ENCODE data around the gene MMADHC. TPM values are rescaled to one million over a fixed set of nuclear protein-coding genes. Genes with fewer than 3 reads are reported as not detected.

MMADHC gene
- total RNA-seq, 1 experiment from 2014 or later: 149 TPM

DNA sequence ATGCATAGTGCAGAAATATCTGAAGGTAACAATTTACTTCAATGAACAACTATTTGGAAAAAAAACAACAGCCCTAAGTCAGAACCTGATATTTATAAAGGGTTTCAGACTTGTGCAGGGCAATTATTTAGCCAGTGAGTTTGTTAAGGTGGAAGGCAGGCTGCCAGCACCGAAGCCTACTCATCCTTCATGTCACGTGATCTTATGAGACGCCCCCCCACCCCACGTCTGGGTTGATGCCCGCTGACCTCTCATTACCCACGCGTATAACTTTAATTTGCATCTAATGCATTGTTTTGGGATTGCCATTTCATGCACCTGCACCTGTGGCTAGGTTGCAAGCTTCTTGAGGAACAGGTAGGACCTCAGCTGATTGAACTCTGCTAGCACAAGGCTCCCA, 52.9 kb downstream of the MMADHC start:
- Histone ChIP-seq H2AFZ (ENCODE audit: low read length) (no peak overlapping the region), H3K4me2 (ENCODE audit: insufficient read depth, insufficient read length, low read length) (no peak overlapping the region), H2BK20ac (ENCODE audit: low read depth, low read length, poor library complexity, severe bottlenecking) (no peak overlapping the region), H3K4me1 (ENCODE audit: insufficient read depth, low read length) (no peaks in the 10 kb centered on the region), H3K23me2 (ENCODE audit: insufficient read length, low read depth, low read length, poor library complexity, severe bottlenecking) (no peaks in the 10 kb centered on the region), H3K27me3 (ENCODE audit: insufficient read depth, low read length) (no peaks in the 10 kb centered on the region), H2BK120ac (ENCODE audit: low read depth, low read length, poor library complexity, severe bottlenecking) (no peak overlapping the region), H2BK12ac (ENCODE audit: insufficient read length, low read depth, low read length) (no peak overlapping the region), H3K9me3 (ENCODE audit: control insufficient read depth, low read depth, low read length) (no peaks in the 10 kb centered on the region), H3K14ac (ENCODE audit: insufficient read depth, low read length) (no peak overlapping the region), H4K20me1 (ENCODE audit: control insufficient read depth, insufficient read depth, insufficient read length) (no peaks in the 10 kb centered on the region), H3K79me1 (ENCODE audit: insufficient read depth, low read depth, low read length, poor library complexity, severe bottlenecking) (no peaks in the 10 kb centered on the region), H3K56ac (ENCODE audit: insufficient read length, low read depth, low read length) (no peak overlapping the region), H3K4ac (ENCODE audit: low read depth, low read length) (no peak overlapping the region), H3K79me2 (ENCODE audit: insufficient read depth, low read length) (no peaks in the 10 kb centered on the region), H3K9ac (ENCODE audit: extremely low read depth, insufficient read length, low read length) (no peak overlapping the region), H2AK5ac (ENCODE audit: insufficient read length, low read length) (no peak overlapping the region), H4K91ac (ENCODE audit: insufficient read length, low read depth, low read length) (no peak overlapping the region), H3K27ac (ENCODE audit: insufficient read length, low read depth, low read length) (no peak overlapping the region), H3K23ac (ENCODE audit: insufficient read length, low read depth, low read length) (no peak overlapping the region), H4K8ac (replicated peaks; ENCODE audit: insufficient read length, low read depth, low read length) (no peak overlapping the region), H2BK5ac (ENCODE audit: insufficient read length, low read length) (no peak overlapping the region), H4K5ac (ENCODE audit: insufficient read length, low read depth, low read length) (no peak overlapping the region), H3T11ph (ENCODE audit: low read length) (no peak overlapping the region), H3K18ac (ENCODE audit: insufficient read length, low read depth, low read length) (no peak overlapping the region), H2BK15ac (ENCODE audit: low read depth, low read length) (no peak overlapping the region)
- no peaks in the 10 kb centered on the region for H3K4me1 Mint-ChIP-seq
- TF ChIP-seq CTCF (conservative IDR thresholded peaks at IDR 0.05): no peak
- no peak overlapping the region for H3K27ac Mint-ChIP-seq
- H3K36me3 Mint-ChIP-seq (ENCODE audit: insufficient read depth in 1 of 3, low read depth in 3 of 3): no peaks in the 10 kb centered on the region
- peaks cover 2% of the 10 kb centered on the region; the same call in 1 of the 2 replicates for H3K27me3 Mint-ChIP-seq (ENCODE audit: low read depth)
- no peak for DNase-seq
- no peaks in the 10 kb centered on the region for H3K9me3 Mint-ChIP-seq
- whole genome bisulfite sequencing (ENCODE audit: extremely low coverage, insufficient read length, low lambda C conversion rate): no CpG with 5 or more reads among the region's 7 CpGs
- H3K4me3 Mint-ChIP-seq: no peak overlapping the region

Measured in H9 (cell line).